Parathyroid adenoma (tissue), 2 donors: ENCODE data around the gene ZPBP.

Experiments
- H2AFZ ChIP-seq: fragments of 300-600 bp; sonication (generic); one replicate; pipeline ENCODE4 v1.7.0; 2017; ENCODE audit warnings: antibody characterized with exemption, mild to moderate bottlenecking
- H3K27ac ChIP-seq: fragments of 300-600 bp; sonication (generic); one replicate; pipeline ENCODE4 v1.7.0; 2017
- H3K27me3 ChIP-seq: fragments of 300-600 bp; sonication (generic); one replicate; pipeline ENCODE4 v1.7.0; 2017; ENCODE audit warnings: low read length; ENCODE audit not compliant: control insufficient read depth, insufficient read depth
- H3K36me3 ChIP-seq: fragments of 300-600 bp; sonication (generic); one replicate; pipeline ENCODE4 v1.7.0; 2017; ENCODE audit warnings: low read length; ENCODE audit not compliant: control insufficient read depth, insufficient read depth
- H3K4me1 ChIP-seq: fragments of 300-600 bp; sonication (generic); one replicate; pipeline ENCODE4 v1.7.0; 2017; ENCODE audit warnings: control low read depth
- H3K4me2 ChIP-seq: fragments of 300-600 bp; sonication (generic); one replicate; pipeline ENCODE4 v1.7.0; 2017; ENCODE audit warnings: low read length
- H3K4me3 ChIP-seq: fragments of 300-600 bp; sonication (generic); one replicate; pipeline ENCODE4 v1.7.0; 2017; ENCODE audit warnings: low read depth, low read length
- H3K79me2 ChIP-seq: fragments of 300-600 bp; sonication (generic); one replicate; pipeline ENCODE4 v1.7.0; 2017; ENCODE audit warnings: control low read depth
- H3K9ac ChIP-seq: fragments of 300-600 bp; sonication (generic); one replicate; pipeline ENCODE4 v1.7.0; 2017; ENCODE audit warnings: mild to moderate bottlenecking
- H3K9me3 ChIP-seq: fragments of 300-600 bp; sonication (generic); one replicate; pipeline ENCODE4 v1.7.0; 2017; ENCODE audit warnings: low read length; ENCODE audit not compliant: control insufficient read depth
- TF ChIP-seq, protein P1 (sequence below): fragments of 300-600 bp; sonication (generic); IDR thresholded peaks from one replicate; pipeline ENCODE4 v1.7.0; 2017; ENCODE audit warnings: antibody characterized with exemption, mild to moderate bottlenecking
- donor health status: primary hyperparathyroidism.

ZPBP gene

DNA sequence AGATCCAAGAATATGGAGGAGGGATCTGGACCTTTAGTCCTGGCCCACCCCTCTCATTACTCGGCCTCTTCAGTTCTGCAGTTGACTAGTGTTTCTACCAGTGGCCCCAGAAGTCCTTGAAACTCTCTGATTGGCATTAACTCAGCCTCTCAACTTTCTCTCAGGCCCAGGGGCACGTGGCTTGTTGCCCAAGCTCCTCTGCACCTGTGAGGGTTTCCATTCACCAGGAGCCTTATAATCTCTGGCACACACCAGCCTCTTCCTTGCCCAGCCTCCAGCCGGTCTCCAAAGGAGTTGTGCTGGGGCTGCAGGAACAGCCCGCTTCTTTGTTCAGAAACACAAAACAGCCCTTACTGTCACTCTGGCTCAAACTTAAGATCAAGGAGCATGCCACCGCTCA lies 47.6 kb upstream of the ZPBP start:
- Histone ChIP-seq H3K9me3 (no peaks in the 10 kb centered on the region), H3K4me2 (no peak overlapping the region), H3K27me3 (no peaks in the 10 kb centered on the region), H3K36me3 (no peaks in the 10 kb centered on the region), H3K4me1 (no peaks in the 10 kb centered on the region), H3K9ac (no peak overlapping the region), H3K27ac (no peak overlapping the region), H3K79me2 (no peaks in the 10 kb centered on the region), H2AFZ (no peak overlapping the region), H3K4me3 (no peak overlapping the region)
- TF ChIP-seq, protein P1, sequence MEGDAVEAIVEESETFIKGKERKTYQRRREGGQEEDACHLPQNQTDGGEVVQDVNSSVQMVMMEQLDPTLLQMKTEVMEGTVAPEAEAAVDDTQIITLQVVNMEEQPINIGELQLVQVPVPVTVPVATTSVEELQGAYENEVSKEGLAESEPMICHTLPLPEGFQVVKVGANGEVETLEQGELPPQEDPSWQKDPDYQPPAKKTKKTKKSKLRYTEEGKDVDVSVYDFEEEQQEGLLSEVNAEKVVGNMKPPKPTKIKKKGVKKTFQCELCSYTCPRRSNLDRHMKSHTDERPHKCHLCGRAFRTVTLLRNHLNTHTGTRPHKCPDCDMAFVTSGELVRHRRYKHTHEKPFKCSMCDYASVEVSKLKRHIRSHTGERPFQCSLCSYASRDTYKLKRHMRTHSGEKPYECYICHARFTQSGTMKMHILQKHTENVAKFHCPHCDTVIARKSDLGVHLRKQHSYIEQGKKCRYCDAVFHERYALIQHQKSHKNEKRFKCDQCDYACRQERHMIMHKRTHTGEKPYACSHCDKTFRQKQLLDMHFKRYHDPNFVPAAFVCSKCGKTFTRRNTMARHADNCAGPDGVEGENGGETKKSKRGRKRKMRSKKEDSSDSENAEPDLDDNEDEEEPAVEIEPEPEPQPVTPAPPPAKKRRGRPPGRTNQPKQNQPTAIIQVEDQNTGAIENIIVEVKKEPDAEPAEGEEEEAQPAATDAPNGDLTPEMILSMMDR = no peak

DNA sequence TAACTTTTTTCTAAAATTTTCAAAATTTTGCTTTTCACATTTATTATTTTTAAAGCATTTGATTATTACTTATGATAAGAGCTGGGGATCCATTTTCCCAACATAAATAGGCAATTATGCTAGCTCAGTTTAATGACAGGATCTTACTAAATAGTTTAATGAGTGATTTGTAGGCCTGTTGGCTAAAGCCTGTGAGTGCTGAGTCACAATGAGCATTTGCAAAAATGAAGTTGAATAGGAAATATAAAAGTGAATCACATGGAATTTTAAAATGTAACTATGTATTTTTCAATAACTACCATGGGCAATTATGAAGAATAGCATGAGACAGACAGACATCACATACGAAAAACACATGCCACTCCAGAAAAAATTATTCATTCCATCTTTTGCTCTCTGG lies 45.1 kb upstream of the ZPBP start:
- TF ChIP-seq, protein P1 = no peak
- Histone ChIP-seq H3K27me3 (no peaks in the 10 kb centered on the region), H3K79me2 (no peaks in the 10 kb centered on the region), H3K36me3 (no peaks in the 10 kb centered on the region), H3K4me3 (no peak overlapping the region), H3K4me1 (no peaks in the 10 kb centered on the region), H3K27ac (no peak overlapping the region), H3K9ac (no peak overlapping the region), H2AFZ (no peak overlapping the region), H3K4me2 (no peak overlapping the region), H3K9me3 (no peaks in the 10 kb centered on the region)

DNA sequence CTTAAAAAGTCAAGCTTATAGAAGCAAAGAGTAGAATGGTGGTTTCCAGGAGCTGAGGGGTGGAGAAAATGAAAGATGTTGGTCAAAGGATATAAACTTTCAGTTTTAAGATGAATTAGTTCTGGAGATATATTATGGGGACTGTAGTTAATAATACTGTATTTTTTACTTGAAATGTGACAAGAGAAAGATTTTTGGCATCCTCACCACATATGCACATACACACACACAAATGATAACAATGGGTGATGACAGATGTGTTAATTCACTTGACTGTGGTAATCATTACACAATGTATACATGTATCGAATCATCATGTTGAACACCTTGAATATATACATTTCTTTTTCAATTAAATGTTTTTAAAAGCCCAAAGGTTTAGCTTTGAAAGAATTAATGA lies 32.7 kb upstream of the ZPBP start:
- Histone ChIP-seq H3K27ac (no peak overlapping the region), H3K36me3 (no peaks in the 10 kb centered on the region)
- TF ChIP-seq, protein P1 = no peak

DNA sequence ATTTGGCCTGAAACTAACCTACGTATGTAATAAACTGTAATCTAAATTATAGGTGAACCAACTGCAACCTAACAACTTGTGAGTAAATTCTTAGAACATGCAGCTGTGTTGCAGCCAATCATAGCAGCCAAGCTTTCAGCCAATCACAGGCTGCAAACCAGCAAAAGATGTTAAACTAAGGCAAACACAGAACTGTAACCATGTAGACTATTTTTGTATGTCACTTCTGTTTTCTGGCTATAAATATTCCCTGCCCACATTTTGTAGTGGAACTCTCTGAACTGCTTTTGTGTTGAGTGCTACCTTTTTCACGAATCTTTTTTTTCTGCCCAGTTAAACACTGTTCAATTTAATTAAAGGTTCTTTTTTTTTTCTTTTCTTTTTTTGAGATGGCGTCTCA lies 28.2 kb upstream of the ZPBP start:
- Histone ChIP-seq H3K4me2 (no peak overlapping the region), H3K36me3 (no peaks in the 10 kb centered on the region), H2AFZ (no peak overlapping the region), H3K27me3 (no peaks in the 10 kb centered on the region), H3K9ac (no peak overlapping the region), H3K79me2 (no peaks in the 10 kb centered on the region), H3K9me3 (no peaks in the 10 kb centered on the region), H3K27ac (no peak overlapping the region), H3K4me3 (no peak overlapping the region), H3K4me1 (no peaks in the 10 kb centered on the region)
- TF ChIP-seq, protein P1 = no peak

More for the DNA sequence above, 32.7 kb upstream of the ZPBP start:
- Histone ChIP-seq H3K4me1 (no peaks in the 10 kb centered on the region), H3K4me2 (no peak overlapping the region), H3K27me3 (no peaks in the 10 kb centered on the region), H3K79me2 (no peaks in the 10 kb centered on the region), H2AFZ (no peak overlapping the region), H3K9ac (no peak overlapping the region), H3K9me3 (no peaks in the 10 kb centered on the region), H3K4me3 (no peak overlapping the region)

DNA sequence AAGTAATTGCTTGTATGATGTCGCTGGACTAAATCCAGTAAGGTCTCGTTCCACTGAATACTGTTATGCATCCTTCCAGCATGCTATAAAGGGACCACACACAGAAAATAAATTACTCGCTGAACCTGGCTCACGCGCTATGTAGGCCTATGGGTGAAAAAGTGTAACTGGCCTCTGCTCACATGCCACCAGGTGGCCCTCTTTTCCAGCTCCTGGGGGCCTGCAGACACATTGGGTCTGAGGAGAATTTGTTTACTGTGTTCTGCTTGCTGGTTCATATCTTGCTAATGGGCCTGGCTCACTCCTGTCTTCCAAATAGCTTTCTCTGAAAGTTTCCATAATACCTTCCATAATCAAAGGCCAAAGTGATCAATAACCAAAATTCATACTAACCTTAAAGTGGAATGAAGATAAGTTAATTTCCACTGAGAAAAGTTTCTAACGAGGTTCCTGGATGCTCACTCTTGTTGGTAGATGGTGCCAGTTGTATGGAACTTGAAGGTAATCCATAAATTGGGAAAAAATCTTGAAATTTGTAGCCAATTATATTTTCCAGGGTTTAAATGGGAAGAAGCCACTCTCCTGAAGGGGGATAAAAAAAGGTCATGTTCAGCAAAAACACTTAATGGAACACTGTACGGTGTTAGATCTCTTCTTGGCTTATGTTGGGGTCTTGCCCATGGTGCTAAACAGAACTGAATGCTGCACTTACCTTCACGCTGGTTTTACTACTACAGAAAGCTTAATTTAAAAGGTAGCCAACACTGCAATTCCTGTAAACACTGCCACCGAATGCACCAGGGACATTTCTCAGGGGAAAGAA lies 27.0 kb upstream of the ZPBP start:
- no peak overlapping the region for H3K27ac ChIP-seq
- TF ChIP-seq, protein P1 = no peak
- no peaks in the 10 kb centered on the region for H3K79me2 ChIP-seq
- no peak overlapping the region for H3K9ac ChIP-seq
- no peaks in the 10 kb centered on the region for H3K4me1 ChIP-seq
- no peaks in the 10 kb centered on the region for H3K9me3 ChIP-seq
- no peak overlapping the region for H2AFZ ChIP-seq
- H3K27me3 ChIP-seq = no peaks in the 10 kb centered on the region
- no peak overlapping the region for H3K4me2 ChIP-seq
- no peaks in the 10 kb centered on the region for H3K36me3 ChIP-seq
- H3K4me3 ChIP-seq = no peak overlapping the region
